Left ventricle myocardium superior (tissue), 1 donor: ENCODE measurements around the gene APOL3. TPM values are rescaled to one million over a fixed set of nuclear protein-coding genes. Genes with fewer than 3 reads are reported as not detected.
A peak's percentile ranks its signal among the peaks of the same experiment; 100 is the strongest.
"Not testable (repeated sequence)": the region's sequence is repeated elsewhere in the genome, so short reads cannot be mapped to it uniquely, and the experiment has no call there.

Source experiments
- ATAC-seq: fragments of 200-7000 bp; cut with Tn5 transposase; one replicate; pipeline ENCODE4 v1.9.1; 2020; ENCODE audit warnings: mild to moderate bottlenecking, moderate library complexity
- DNase-seq: peaks from one replicate; pipeline ENCODE4 v3.0.0-alpha.2; 2020
- intact Hi-C: fragments of 100-400 bp; cut with micrococcal nuclease; formaldehyde crosslinking; loops from one replicate; pipeline ENCODE4 v1.11.0; 2022
- total RNA-seq: library from RNA; stranded (reverse); fragmentation: NEBNext Ultra II Directional; extraction: Animal tissue kit (Norgen Biotek cat#: 25700); gene quantifications from one replicate; pipeline ENCODE4 v1.2.1, GENCODE V29; 2021
- donor health status: DM: no; HTN: yes; CAD: no; lungs with severe emphysema.

The APOL3 gene
- total RNA-seq, 1 donor from 2014 or later: 29.5 TPM

DNA sequence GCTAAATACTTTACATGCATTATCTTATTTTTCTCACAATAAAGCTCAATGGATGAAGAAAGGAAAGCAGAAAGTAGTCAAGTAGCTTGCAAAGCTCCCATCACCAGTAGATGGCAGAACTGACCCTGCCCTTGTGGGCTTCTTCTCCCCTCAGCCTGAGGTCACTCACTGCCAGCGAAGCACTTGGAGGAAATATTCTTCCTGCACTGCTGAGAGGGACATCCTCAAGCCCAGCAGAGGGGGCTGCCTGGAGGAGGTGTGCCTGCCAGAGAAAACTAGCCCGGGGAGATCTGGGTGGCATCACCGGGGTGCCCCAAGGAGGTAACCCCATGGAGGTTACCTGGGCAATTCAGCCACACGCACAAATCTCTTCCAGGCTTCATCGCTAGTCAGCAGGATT is 34.4 kb upstream of the APOL3 start:
- ATAC-seq: peak; percentile 34
- DNase-seq: peak; percentile 56
- intact Hi-C loops: no loop called here

DNA sequence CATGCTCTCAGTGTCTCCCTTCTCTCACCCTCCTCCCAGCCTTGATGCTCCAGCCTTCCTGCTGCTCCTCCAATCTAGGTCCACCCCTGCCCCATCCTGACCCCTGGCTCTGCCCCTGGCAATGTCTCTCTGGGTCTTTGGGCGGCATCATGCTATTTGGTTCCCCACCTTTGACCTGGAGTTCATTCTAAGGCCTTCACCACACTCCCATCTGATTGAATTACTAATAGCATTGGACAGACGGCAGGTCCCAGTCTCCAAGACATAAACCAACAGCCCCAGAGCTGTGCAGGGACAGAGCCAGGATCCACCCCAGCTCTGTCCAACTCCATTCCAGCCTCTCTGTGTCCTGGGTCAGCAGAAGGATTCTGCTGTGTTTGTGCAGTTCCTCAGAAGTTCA is 33.8 kb upstream of the APOL3 start:
- ATAC-seq (no peak), DNase-seq (no peak)
- intact Hi-C loops: no loop called here

DNA sequence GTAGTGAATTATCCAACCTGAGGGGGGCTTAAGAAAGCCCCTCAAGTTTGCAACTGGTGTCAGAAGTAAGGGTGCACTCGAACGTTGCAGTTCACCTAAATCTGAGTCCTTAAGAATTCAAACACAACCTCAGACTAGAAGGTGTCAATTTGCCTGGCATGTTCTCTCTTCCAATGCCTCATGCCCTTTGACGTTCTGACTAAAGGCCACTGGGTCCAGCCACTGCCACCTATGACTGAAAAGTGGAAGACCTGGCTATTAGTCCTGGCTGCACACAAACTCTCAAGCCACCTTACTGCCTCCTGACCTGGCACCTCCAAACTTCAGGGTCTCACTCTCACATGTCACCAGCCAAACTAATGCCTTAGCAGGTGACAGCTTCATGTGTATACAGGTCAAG is 33.0 kb upstream of the APOL3 start:
- DNase-seq (no peak), ATAC-seq (no peak)
- intact Hi-C loops: no loop called here

DNA sequence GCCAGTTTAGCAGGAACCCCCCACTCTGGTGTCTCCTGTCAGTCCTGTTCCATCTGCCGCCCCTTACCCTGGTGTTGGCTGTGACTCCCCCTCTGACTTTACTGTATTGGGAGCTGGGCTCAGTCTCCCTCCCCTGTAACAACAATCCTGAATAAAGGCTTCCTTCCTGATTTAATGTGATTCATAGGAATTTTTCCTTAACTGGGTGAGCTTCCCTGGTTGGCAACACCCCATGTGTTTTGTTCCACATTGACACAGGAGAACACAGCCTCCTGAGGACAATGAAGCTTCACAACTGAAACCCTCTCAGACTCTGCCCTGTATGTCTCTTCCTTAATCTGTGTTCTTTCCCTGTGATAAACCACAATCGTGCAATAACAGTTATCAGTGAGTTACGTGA is 32.6 kb upstream of the APOL3 start:
- intact Hi-C loops: no loop called here
- ATAC-seq: no peak
- no peak for DNase-seq

DNA sequence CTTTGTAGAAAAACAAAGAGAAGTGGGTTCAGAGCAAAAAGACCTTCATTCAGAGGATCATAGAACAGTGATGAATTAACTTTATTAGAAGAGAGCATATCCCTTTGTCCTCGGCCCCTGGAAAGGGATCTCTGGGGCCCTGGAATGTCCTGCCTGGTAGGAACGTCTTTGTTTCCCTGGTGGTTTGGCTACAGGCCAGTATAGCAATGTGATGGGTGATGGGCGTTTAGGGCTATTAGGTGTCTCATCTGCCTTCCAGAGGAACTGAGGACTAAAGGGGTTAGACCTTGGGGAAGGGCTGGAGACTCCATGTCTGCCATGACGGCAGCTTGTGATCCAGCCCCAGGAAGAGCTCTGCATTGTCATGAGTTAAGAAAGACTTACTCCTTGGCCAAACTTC is 32.0 kb upstream of the APOL3 start:
- intact Hi-C loops: no loop called here
- no peak for DNase-seq
- ATAC-seq: no peak

DNA sequence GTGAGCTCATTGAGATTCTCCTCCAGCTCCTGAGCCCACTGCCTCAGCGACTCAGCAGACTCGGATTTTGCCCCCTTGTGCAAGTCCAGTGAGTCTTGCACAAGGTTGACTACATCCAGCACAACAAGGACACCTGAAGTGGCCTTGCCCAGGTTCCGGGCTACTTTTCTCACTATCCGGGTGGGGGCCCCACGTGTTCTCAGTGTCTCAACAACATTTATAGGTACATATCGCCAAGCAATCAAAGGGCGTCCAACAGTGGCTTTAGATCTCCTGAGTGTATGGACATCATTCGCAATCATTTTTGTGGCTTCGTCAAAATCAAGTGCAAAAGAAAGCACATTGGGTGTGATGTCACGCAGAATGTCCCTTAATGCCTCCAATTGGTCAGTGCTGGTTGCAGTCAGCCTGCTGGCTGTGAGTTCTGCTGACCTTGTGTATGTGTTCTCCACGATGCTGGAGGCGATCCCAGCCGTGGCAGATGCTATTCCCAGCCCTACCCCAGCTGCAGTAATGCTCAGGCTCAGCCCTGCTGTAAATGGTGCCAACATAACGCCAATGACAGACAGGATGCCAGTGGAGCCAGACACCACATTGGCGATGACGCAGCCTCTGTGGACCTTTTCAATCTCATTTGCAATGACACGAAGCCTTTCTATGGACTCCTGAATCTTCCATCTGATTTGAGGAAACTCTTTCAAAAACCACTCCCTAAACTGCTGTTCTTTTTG is 30.7 kb upstream of the APOL3 start:
- peak; percentile 95 for ATAC-seq
- DNase-seq: peak; percentile 90
- intact Hi-C loops: no loop called here

DNA sequence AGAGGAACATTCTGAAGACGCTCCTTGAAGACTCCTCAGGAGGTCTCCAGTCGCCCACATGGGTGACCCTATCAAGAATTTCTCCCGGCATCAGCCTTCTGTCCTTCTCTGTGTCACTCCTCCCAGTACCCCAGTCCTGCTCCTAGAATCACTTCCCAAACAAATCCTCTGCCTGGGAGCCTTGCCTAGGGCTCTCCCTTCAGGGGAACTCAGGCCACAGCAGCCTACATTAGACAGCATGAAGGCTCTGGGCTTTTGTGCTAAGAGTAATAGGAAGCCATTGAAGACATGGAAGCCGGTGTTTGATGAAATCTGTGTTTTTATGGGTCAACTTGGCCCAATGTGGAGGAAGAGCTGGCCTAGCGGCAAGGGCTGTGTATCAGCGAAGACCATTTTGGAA is 27.3 kb upstream of the APOL3 start:
- intact Hi-C loops, ATAC-seq: not testable (repeated sequence)

DNA sequence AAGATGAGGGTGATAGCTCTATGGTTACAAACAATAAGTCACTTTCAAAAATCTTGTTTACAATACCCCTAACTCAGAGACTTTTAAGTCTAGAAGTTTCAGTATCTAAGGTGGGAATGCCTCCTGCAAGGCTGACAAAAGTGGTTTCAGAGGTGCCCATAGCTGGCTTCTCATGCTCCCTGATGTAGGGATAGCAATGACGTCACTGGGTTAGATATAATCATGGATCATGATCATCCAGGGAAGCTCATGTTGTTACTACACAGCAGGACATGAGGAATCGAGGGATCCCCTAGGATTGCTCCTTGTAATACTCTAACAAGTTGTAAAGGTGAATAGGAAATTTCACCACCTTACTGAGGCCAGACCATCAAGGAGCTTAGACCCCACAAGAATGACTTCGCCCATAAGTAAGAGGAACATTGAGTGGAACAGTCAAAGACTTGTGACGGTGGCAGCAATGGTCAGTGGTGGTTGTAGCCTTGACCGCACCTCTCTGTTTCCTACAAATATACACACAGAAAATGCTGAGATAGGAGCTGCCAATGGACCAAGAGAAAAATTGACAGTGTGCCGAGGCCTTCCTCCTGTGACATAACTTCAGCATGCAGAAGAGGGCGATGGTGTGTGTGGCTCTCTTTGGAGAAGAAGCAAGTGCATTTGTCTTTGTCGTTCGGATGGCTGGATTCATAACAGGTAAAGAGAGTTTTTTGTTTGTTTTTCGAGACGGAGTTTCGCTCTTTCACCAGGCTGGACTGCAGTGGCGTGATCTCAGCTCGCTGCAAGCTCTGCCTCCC is 25.5 kb upstream of the APOL3 start:
- intact Hi-C loops: no loop called here
- no peak for ATAC-seq

More for the DNA sequence above, 27.3 kb upstream of the APOL3 start:
- not testable (repeated sequence) for DNase-seq

DNA sequence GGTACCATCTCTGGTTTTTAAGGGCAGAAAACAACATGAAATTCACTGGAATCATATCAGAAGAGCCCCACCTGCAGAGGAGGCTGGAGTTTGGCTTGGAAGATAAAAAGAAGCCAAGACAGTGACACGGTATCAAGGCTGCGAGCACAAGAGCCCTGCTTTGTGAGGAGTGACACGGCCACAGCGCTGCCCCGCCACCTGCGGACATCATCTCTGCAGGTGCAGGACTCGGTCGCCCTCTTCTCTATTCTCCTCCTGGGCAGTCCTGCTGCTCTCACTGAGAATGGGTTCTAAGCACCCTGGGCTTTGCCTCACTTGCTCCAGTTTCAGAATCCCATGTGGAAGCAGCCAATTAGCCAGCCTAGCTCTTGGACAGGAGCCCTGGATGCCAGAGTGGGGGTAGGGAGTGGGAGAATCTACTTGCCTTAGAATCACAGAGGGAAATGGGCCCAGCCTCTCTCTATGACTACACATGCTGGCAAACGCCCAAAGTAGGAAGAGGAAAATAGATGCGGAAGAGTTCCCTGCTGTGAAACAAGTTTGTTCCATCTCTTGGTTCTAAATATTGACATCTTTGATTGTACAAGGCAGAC is 24.0 kb upstream of the APOL3 start:
- intact Hi-C loops: no loop called here
- DNase-seq (no peak), ATAC-seq (no peak)

More for the DNA sequence above, 25.5 kb upstream of the APOL3 start:
- DNase-seq: no peak

DNA sequence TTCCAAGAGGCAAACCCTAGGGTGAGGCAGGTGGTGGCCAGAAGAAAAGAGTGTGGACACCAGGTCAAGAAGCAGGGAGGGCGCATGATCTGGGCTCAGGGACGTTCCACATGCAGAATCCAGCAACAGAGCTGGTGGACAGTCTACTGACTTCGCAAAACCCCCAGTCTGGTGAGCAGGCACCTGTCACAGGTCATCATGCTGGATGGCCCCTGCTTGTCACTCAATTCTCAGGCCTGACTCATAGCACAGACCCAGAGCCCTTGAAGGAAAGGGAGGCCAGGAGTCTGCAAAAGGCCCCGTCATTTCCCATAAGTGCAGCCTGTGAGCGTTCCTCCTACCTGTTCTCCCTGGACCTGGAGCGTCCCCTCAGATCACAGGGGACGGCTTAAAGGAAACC is 22.9 kb upstream of the APOL3 start:
- intact Hi-C loops: no loop called here
- no peak for DNase-seq

DNA sequence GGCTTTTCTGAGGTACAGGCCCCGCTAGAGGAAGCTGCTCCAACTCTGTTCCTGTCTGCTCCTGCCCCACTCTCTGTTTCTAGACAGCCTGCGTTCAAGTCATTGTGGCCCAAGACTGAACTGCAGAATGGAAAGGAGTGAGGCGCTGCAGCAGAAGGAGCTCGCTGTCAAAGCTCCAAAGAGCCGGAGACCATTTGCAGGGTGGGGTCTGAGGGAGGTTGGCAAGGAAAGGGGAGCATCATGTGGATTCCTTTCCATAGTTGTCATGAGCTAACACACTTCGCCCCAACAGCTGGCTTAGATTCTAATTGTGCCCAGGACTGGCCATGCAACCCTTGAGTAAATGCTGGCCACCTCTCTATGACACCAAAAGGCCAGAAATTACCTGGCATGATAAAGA is 22.3 kb upstream of the APOL3 start:
- ATAC-seq: no peak
- no peak for DNase-seq
- intact Hi-C loops: no loop called here

More for the DNA sequence above, 22.9 kb upstream of the APOL3 start:
- ATAC-seq: no peak

DNA sequence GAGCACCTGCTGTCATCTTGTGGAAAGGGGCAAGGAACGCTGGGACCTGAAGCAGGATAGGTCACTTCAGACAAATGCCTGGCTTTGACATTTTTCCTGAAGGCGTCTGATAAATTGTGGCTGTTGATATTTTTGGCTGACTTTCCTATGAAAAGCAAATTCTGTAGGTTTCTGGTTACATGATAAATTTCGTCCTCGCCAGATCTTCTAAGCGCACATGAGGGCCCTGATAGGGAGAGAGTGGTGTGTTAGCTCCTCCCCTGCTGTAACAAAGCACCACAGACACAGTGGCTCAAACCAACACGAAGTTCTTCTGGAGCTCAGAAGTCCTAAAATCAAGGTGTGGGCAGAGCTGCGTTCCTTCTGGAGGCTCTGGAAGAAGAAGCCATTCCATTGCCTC is 21.5 kb upstream of the APOL3 start:
- no peak for ATAC-seq
- intact Hi-C loops: no loop called here
- no peak for DNase-seq

DNA sequence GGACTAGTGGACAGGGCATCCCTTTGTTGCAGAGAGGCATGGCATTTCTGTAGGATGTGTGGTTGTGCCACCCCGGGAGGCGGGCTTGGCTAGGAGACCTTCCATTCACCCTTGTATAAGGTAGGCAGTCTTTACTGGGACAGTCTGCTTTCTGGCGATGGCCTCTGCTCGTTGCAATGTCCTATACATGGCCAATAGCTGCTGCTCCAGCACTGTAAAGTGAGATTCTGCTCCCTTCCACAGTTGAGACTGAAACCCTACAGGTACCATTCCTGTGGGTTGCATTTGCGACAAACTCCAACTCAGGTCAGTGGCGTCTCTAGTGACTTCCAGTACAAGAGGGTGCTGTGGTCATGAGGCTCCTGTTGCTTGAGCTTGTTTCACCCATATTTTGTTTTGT is 20.4 kb upstream of the APOL3 start:
- DNase-seq (no peak), ATAC-seq (no peak)
- intact Hi-C loops: no loop called here

DNA sequence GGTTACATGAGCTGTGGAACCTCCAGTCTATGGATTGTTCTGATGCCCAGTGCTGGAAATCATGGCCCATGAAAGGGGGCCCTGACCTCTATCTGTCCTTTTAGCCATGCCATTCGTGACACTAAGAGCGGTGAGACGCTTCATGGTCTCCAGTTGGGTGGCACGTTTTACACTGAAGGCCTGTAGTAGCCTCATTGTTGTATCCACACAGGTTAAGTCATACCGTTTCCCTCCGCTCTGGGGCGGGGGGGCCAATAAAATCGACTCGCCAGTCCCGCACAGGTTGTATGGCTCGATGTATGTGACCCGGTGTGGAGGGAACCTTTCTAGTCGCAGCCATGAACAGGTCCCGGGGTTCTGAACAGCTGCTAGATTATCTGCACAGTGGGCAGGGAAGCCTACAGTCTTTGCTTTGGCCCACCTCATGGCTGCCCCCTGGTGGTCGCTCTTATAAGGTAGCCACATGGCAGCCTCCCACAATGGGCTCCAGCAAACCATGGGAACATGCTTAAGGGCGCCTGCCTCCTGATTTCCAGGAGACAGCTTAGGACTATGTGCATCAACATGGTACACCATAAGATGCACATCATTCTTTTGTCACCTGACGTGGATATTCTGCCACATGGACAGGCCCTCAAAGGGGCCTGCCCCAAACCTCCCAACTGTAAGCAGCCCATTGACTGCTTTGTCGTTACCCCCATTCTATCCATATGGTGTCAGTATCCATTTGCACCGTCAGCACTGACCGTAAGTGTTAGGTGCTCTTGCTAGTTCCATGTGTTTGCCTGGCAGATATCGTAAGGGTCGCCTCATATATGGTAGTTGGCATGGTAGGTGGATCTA is 19.7 kb upstream of the APOL3 start:
- ATAC-seq: peak; percentile 96
- DNase-seq: peak; percentile 94
- intact Hi-C loops: no loop called here

DNA sequence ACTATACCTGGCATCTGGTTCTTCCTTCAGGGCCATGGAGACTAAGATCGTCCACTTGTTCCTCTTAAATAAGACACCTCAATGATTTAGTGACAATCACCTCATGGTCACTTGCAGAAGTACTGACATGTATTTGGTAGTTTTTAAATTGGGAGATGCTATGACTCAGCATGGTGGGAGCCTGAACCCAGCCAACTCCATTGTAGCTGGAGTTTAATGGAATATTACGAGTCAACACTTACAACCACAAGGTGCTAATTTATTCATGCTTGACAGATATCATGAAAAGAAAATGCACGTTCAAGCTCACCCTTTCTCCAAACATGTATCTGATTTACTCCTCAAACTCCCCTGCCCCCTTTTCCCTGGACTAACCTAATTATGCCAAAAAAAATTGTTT is 16.6 kb upstream of the APOL3 start:
- intact Hi-C loops: no loop called here
- ATAC-seq: no peak
- DNase-seq: no peak

DNA sequence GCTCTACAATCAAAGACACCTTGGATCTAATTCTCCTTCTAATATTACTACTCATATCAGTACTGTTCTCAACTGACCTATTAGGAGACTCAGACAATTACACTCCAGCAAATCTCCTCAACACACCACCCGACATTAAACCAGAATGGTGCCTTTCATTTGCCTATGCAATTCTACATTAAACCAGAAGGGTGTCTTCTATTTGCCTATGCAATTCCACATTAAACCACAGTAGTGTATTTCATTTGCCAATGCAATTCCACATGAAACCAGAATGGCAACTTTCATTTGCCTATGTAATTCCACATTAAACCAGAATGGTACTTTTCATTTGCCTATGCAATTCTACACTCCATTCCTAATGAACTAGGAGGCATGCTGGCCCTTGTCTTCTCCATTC is 15.3 kb upstream of the APOL3 start:
- ATAC-seq (no peak), DNase-seq (no peak)
- intact Hi-C loops: no loop called here

DNA sequence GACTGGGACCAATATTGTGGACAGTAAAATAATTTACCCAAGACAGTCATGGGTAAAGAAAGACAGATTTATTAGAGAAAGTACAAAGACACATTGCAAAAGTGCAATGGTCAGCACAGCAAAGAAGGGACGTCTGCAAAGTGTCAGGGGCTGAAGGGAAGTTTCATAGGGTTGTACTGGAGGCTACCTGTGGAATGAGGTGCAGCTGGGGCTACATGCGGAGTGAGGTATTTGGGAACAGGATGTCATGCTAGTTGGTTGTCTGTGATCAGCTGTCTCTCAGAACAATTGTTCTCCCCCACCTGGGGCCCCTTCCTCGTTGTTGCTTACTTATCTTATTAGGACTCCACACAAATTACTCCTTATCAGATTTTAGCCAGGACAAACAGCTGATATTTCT is 11.4 kb upstream of the APOL3 start:
- ATAC-seq (no peak), DNase-seq (no peak)
- intact Hi-C loops: no loop called here

DNA sequence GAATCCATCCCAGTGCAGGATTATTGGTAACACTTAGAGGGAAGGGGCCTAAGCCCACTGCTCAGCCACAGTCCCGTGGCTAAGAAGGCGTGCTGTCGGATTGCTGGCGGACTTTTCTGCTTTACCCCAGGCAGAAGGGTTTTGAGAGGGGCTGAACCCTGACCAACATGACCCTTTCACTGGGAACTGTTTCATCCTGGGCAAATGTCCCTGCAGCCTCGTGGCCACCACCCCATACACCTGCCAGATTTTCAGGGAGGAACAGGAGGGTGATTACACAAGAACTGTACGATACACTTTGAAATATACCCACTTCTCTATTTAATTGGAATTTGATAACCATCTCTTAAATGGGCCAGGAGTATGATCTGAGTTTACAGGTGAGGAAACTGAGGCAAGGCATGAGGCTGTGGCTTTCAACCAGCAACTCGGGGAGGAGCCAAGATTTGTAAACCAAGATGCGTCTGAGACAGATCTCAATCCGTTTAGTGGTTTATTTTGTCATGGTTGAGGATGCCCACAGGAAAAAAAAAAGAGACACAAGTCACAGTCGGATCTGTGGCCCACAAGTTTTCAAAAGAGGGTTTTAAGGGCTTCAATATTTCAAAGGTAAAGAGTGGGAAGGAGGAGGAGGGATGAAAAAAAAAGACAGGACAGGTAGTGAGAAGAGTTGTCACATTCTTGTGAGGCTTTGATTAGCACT is 6.1 kb upstream of the APOL3 start:
- intact Hi-C loops: no loop called here
- ATAC-seq: no peak
- no peak for DNase-seq

DNA sequence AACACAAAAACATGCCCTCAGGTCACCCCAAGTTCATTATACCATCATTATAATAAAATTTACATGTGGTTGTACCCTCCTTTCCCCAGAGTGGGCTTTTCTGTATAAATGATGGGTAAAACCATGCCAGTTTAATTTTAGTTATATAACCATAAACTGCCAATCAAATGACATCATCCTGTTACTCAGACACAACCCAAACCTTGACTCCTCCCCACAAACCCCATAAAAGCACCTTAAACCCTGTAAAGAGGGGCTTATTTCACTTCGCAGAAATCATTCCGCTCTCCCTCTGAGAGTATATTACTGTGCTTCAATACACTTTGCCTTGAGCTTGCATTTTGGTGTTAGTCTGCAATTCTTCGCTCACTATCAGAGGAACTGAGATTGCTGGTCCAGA is 5.5 kb upstream of the APOL3 start:
- DNase-seq (no peak), ATAC-seq (no peak)
- intact Hi-C loops: no loop called here
